HG03045 (cell line): ENCODE results near the gene WNT7A.

Experiments used
- ATAC-seq: cut with Tn5 transposase; IDR thresholded peaks from one replicate; pipeline ENCODE4 v1.9.1; 2021; ENCODE audit warnings: mild to moderate bottlenecking, moderate library complexity; ENCODE audit not compliant: unreplicated experiment

WNT7A gene

DNA sequence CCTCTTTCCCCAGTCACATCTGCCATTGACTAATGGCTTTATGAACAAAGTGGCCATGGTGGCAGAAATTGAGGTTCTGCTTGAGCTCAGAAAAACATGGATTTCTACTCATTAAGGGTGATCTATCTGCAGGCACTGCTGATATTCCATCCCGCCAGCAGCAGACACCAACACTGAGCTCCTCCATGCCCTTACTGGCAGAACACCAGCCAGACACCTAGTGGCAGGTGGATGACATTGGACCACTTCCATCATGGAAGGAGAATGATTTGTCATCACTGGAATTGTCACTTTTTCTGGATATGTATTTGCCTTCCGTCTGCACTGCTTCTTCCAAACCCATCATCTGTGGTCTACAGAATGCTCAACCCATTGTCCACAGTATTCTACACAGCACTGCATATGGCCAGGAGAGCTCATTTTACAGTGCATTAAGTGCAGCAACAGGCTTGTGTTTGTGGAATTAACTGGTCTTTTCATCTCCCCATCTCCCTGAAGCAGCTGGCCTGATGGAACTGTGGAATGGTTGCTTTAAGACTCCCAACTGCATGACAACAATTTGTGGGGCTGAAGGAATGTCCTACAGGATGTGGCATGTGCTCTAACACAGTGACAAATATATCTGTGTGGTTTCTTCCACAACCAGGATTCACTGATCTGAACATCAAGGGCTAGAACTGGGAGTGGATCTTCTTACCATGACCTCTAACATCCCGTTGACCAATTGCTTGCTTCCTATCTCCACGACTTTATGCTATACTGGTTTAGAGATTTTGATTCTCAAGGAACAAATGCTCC lies 103.4 kb downstream of the WNT7A start:
- ATAC-seq, result no peak

- no peak for ATAC-seq
Observed at GRCh38 chr3:13772885-13773745, 106.8 kb downstream of the WNT7A start.

GRCh38 chr3:13772321-13772745 lies 107.5 kb downstream of the WNT7A start:
- ATAC-seq, result no peak

DNA sequence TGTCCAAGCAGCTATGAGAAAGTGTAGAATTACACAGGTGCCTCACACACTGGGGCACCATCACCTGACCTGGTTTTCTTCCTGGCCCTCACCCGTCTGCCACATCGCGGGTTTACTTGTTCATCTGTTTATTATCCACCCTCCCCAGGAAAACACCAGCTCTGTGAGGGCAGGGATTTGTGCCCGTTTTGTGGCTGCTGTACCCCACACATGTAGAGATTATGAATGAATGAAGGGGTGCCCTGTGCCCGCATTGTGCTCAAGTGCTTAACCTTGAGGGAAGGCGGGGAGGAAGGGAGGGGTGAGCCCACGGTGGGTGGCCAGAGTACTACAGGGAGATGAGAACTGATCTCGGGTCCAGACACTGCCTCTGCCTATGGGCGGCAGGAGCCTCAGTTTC lies 108.4 kb downstream of the WNT7A start:
- no peak for ATAC-seq

DNA sequence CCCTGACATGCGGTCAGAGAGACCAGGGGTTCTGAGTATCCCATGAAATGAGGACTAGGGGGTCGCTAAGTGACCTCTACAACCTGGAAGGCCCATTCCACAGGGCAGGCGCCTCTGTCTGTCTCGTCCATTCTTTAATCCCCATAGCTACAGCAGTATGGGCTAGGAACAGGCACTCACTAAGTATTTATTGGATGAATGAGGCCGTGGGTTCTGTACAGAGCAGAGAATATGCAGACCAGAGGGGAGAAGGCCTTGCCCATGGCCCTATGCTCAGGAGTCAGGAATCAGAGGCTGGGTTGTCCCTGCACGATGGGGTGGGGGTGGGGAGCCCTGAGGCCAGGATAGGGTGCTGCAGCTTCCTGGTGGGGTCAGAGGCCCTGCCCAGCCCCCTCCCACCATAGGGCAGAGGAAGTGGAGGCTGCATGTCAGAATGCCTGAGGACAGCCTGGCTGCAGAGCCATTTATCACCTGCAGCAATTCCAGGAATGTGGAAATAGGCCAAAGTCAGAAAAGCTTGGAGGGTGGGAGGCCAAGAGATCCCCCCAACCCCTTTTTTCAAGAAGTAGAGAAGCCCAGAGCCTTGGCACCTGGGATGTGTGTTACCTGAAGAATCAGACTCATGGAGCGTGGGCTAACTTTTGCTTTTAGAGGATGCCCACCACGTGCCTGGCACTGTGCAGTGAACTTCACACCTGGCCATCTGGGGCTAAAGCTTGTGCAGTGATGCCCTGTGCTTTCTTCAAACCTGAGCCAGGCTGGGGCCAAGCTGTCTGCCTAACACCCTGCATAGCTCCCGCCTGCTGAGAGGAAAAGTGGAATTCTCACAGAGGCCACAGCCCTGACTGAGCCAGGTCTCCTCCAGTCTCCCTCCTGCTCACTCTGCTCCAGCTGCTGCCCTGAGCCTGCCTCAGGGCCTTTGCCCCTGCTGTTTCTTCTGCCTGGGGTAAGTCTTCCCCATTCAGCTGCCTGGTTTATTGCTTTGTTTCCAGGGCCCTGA lies 109.4 kb downstream of the WNT7A start:
- ATAC-seq, result no peak

DNA sequence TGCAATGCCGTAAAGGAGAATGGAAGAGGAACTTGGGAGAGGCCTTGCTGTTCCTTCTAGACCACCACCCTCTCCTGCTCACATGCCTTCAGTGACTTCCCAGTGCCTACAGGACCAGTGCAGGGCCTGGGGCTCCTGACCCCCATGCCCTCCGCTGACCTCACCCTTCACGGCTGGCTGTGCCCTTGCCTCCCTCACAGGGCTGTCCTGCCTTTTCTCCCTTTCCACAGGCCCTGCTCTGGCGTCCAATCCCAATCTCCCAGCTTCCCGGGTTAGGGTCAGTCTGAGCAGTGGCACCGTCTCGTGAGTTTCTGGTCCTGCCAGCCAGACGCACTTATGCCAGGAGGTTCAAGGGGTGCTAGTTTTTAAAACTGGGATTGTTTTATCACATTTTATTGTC lies 110.4 kb downstream of the WNT7A start:
- no peak for ATAC-seq

- no peak for ATAC-seq
Observed at GRCh38 chr3:13768453-13768852, 111.4 kb downstream of the WNT7A start.

DNA sequence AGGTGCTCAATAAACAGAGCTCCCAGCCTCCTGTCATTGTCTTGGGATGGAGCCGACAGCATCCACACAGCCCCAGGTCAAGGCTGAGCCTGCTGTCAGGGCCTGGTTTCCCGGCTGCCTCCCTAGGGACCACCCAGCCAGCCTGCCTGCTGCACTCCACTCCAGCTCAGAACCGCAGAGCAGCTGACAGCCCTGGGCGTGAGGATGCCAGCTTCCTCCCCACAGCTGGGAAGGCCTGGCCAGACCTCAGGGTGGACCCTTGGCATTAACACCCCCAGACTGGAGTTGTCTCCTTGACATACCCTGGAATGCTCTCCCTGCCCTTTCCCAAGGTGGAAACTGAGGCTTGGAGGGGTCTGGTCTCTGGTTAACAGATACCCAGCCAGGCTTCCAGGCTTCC lies 112.0 kb downstream of the WNT7A start:
- ATAC-seq, result no peak

DNA sequence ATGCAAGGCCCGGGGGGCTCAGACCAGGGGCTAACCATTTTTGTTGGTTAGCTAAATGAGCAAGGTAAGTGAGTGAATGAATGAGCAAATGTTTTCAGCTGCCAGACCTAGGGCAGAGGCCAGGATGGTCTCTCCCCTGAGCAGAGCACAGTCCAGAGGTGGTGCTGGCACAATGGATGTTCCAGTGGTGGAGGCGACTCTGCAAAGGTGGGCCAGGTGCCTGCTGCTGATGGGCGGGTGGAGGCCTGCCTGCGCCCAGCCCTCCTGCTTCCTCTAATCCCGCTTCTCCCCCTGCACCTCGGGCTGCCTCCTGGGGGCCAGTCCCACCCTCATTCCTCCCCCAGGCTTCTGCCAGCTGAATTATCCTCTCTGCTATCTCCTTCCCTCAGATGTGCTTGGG lies 112.8 kb downstream of the WNT7A start:
- no peak for ATAC-seq
